ENCODE data around the gene CCL1.

GRCh38 chr17:34357398-34357797 lies 5.6 kb downstream of the CCL1 start:
- TF ChIP-seq ZNF157 (tag by site-specific recombination; IDR thresholded peaks at IDR 0.05) = no peak
- TF ChIP-seq ZNF391 (tag by site-specific recombination; IDR thresholded peaks at IDR 0.05; ENCODE audit: borderline replicate concordance, low read depth) = no peak
- TF ChIP-seq ZNF10 (tag by site-specific recombination; IDR thresholded peaks at IDR 0.05) = no peak
- no peak for TF ChIP-seq ZNF707 (tag by site-specific recombination; IDR thresholded peaks at IDR 0.05)
- no peak for TF ChIP-seq INSM2 (tag by site-specific recombination; IDR thresholded peaks at IDR 0.05)
- no peak for TF ChIP-seq CTCF (tag by site-specific recombination; IDR thresholded peaks at IDR 0.05)
- no peak for TF ChIP-seq ELK4 (IDR thresholded peaks at IDR 0.05; ENCODE audit: borderline replicate concordance, low read depth, low read length)
- no peak for TF ChIP-seq ZNF274 (IDR thresholded peaks at IDR 0.05; ENCODE audit: low read length)
- no peak for TF ChIP-seq ZNF274 (tag by site-specific recombination; IDR thresholded peaks at IDR 0.05; ENCODE audit: borderline replicate concordance)

Data from HEK293 (cell line).